RWPE2 (cell line): ENCODE measurements around the gene TSKS.
A peak's percentile ranks its signal among the peaks of the same experiment; 100 is the strongest.

Experiments used
- ATAC-seq: fragments of 200-7000 bp; cut with Tn5 transposase; 3 replicates; pipeline ENCODE4 v1.9.1; 2021; ENCODE audit warnings: low read depth
- DNase-seq: peaks from one replicate; pipeline ENCODE4 v3.0.0-alpha.2; 2020; ENCODE audit warnings: low spot score
- H3K27ac ChIP-seq: fragments of 450-650 bp; 2 replicates; pipeline ENCODE4 v1.5.1; 2017; ENCODE audit warnings: mild to moderate bottlenecking; ENCODE audit not compliant: poor library complexity, severe bottlenecking
- H3K27me3 ChIP-seq: fragments of 250-450 bp; sonication (Bioruptor Pico); 2 replicates; pipeline ENCODE4 v1.5.1; 2021; ENCODE audit warnings: mild to moderate bottlenecking, moderate library complexity; ENCODE audit not compliant: insufficient read depth, poor library complexity, severe bottlenecking
- H3K36me3 ChIP-seq: fragments of 250-450 bp; sonication (Bioruptor Pico); 2 replicates; pipeline ENCODE4 v1.5.1; 2020; ENCODE audit warnings: low read depth, mild to moderate bottlenecking, moderate library complexity
- H3K4me1 ChIP-seq: fragments of 250-450 bp; sonication (Bioruptor Pico); 2 replicates; pipeline ENCODE4 v1.5.1; 2021; ENCODE audit warnings: mild to moderate bottlenecking, moderate library complexity; ENCODE audit not compliant: insufficient read depth, poor library complexity, severe bottlenecking
- H3K4me3 ChIP-seq: fragments of 250-450 bp; sonication (Bioruptor Pico); 2 replicates; pipeline ENCODE4 v1.5.1; 2021; ENCODE audit warnings: mild to moderate bottlenecking, moderate library complexity; ENCODE audit not compliant: severe bottlenecking
- H3K9me3 ChIP-seq: fragments of 250-450 bp; sonication (Bioruptor Pico); 2 replicates; pipeline ENCODE4 v1.5.1; 2021; ENCODE audit warnings: mild to moderate bottlenecking, moderate library complexity; ENCODE audit not compliant: severe bottlenecking
- CTCF ChIP-seq: fragments of 450-650 bp; IDR thresholded peaks from one replicate; pipeline ENCODE4 v1.5.1; 2017; ENCODE audit warnings: mild to moderate bottlenecking, moderate library complexity; ENCODE audit not compliant: poor library complexity, severe bottlenecking

TSKS gene

GRCh38 chr19:49764341-49764740 is 1.2 kb upstream of the TSKS start:
- no peak for TF ChIP-seq CTCF
- peaks cover 11% of the 10 kb centered on the region for H3K4me1 ChIP-seq
- DNase-seq (no peak), ATAC-seq (no peak)
- H3K4me3 ChIP-seq: no peak overlapping the region
- H3K36me3 ChIP-seq: no peaks in the 10 kb centered on the region
- H3K27me3 ChIP-seq: no peaks in the 10 kb centered on the region
- H3K27ac ChIP-seq: peak overlapping the region; percentile 96
- H3K9me3 ChIP-seq: no peaks in the 10 kb centered on the region

DNA sequence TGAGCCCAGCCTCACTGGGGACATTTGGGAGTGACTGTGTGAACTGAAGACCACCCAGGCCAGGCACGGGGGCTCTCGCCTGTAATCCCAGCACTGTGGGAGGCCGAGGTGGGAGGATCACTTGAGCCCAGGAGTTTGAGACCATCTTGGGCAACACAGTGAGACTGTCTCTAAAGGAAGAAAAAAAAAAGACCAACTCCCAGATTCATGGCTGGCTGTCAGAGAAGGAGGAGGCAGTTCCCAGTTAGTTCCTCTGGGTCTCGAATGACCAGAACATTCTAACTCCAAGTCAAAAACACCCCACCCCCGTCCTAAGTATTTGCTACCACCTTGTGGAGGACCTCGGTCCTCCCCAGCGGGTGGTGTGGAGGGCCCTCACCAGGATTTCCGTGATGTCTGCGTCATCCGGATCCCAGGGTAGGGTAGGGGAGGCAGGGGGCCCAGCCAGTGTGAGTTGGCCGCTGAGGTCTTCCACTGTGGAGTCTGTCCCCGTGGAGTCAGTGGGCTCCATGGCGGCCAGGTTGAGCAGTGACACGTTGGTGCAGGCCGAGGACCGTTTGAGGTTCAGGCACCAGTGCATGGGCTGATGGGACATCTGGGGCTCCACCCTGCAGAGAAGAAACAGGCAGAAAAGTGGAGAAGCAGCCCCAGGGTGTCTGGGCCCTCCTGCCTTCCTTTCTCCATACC is 1.3 kb downstream of the TSKS start:
- no peaks in the 10 kb centered on the region for H3K27me3 ChIP-seq
- peaks cover 8% of the 10 kb centered on the region for H3K4me1 ChIP-seq
- ATAC-seq (no peak), DNase-seq (no peak)
- TF ChIP-seq CTCF: peak; percentile 13
- no peaks in the 10 kb centered on the region for H3K9me3 ChIP-seq
- no peaks in the 10 kb centered on the region for H3K36me3 ChIP-seq
- H3K27ac ChIP-seq: no peak overlapping the region
- no peak overlapping the region for H3K4me3 ChIP-seq

GRCh38 chr19:49761249-49761624 is 1.9 kb downstream of the TSKS start:
- no peak overlapping the region for H3K4me3 ChIP-seq
- H3K36me3 ChIP-seq: no peaks in the 10 kb centered on the region
- H3K9me3 ChIP-seq: peaks cover under 1% of the 10 kb centered on the region
- DNase-seq: no peak
- TF ChIP-seq CTCF: no peak
- H3K27ac ChIP-seq: no peak overlapping the region
- ATAC-seq: no peak
- peaks cover 8% of the 10 kb centered on the region for H3K4me1 ChIP-seq
- no peaks in the 10 kb centered on the region for H3K27me3 ChIP-seq

- Histone ChIP-seq H3K4me3 (no peak overlapping the region), H3K4me1 (no peaks in the 10 kb centered on the region), H3K9me3 (peaks cover 6% of the 10 kb centered on the region), H3K27ac (peak overlapping the region; percentile 23), H3K27me3 (no peaks in the 10 kb centered on the region), H3K36me3 (no peaks in the 10 kb centered on the region)
- TF ChIP-seq CTCF: no peak
- ATAC-seq (peak; percentile 51; the same call in 2 of the 3 replicates), DNase-seq (no peak)
Observed at GRCh38 chr19:49758292-49758691, 4.8 kb downstream of the TSKS start.

GRCh38 chr19:49755956-49756355 is 7.2 kb downstream of the TSKS start:
- H3K27ac ChIP-seq: peak overlapping the region; percentile 20
- peaks cover 11% of the 10 kb centered on the region for H3K9me3 ChIP-seq
- H3K4me3 ChIP-seq: no peak overlapping the region
- H3K27me3 ChIP-seq: no peaks in the 10 kb centered on the region
- TF ChIP-seq CTCF: no peak
- ATAC-seq: no peak
- no peaks in the 10 kb centered on the region for H3K36me3 ChIP-seq
- no peak for DNase-seq
- H3K4me1 ChIP-seq: no peaks in the 10 kb centered on the region
